ENCODE results near the gene RAX2.
A peak's percentile ranks its signal among the peaks of the same experiment; 100 is the strongest.
"Not testable (repeated sequence)": the region's sequence is repeated elsewhere in the genome, so short reads cannot be mapped to it uniquely, and the experiment has no call there.

RAX2 gene

DNA sequence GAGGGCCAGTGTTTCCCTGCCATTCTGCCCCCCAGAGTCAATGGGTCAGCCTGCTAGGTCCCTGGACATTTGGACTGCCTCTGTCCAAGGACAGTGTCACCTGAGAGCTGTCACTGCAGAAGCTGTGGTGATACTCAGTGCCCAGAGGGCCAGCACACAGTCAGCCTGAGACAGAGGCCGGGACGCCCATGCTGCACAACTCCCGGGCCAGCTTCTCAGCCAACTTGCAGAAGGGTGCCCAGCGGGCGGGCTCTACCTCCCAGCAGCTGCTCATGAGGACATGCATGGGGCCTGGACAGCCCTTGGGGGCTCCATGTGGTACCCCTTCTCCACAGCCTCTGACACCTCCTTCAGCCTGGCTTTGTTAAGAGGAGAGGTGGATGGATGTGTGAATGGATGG is 3.8 kb upstream of the RAX2 start:
- no peak for DNase-seq

DNA sequence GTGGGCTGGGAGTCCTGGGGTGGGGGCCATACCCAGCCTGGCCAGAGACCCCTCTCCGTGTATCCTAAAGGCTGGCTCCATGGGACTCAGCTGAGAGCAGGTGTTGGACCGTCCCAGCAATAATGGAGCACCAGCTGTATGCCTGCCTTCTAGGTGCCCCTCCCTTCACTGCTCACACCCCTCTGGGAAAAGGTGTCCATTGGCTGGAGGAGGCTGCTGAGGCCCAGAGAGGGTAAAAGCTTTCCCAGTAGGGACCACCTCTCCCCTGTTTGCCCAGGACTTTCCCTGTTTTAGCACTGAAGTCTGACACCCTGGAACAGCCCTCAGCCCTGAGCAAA is 3.3 kb upstream of the RAX2 start:
- no peak for DNase-seq

DNA sequence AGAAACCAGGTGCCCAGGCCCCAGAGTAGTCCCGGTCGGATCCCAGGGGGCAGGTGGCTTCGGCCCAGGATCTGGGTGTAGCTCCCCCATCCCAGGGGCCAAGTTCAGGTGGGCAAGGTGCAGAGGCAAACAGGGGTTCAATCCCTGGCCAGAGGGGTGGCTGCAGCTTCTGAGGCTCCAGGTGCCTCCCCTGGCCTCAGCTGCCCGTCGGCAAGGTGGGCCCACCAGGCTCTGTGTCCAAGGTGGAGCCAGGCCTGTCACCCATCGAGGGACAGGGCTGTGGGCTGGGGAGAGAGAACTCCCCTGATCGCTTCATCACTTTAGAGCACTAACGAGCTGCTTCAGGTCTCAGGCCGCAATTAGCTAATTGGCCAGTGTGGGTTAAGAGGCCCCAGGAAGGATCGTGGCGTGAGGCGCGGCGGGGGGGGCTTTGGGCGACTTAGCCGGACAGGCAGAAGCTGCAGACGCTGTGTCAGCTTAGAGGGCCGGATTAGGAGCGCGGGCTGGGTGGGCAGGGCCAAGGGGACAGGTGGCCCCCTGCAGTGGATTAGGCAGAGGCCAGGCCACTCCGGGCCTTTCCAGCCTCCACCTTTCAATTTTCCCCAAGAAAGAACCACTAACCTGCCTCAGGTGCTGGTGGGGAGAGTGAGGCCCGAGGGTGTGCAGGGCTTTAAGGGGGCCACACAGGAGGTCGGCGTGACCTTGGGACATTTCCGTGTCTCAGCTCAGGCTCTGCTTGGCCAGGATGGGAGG is 2.8 kb upstream of the RAX2 start:
- no peak for DNase-seq

DNA sequence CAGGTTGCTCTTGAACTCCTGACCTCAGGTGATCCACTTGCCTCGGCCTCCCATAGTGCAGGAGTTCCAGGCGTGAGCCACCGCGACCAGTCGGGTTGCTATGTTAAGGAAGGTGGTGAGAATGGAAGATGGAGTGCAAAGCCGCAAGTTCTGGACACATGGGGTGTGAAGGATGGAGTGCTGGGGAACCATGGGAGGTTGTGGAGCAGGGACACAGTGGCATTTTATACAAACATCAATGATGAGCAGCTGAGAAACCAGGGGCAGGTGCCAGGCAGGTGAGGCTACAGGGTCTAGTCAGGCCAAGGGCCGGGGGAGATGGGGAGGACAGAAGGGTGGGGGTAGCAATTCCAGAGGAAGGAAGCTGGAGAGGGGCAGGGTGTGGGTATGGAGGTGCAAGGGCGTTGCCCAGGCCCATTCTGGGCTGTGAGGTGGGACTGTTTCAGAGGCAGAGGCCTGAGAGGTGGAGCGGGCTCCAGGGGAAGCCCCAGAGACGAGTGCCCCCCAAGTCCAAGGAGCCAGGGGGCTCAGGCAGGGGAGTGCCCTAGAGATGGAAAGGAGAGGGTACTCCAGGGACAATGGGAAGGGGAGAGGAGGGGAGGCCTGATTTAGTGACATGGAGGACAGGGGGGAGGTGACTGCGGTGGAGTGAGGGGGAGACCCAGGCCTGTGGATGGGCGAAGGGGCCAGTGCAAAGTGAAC is 1.9 kb upstream of the RAX2 start:
- DNase-seq: no peak

- no peak for DNase-seq
Observed at GRCh38 chr19:3771000-3771905, 775 bp downstream of the RAX2 start.

DNA sequence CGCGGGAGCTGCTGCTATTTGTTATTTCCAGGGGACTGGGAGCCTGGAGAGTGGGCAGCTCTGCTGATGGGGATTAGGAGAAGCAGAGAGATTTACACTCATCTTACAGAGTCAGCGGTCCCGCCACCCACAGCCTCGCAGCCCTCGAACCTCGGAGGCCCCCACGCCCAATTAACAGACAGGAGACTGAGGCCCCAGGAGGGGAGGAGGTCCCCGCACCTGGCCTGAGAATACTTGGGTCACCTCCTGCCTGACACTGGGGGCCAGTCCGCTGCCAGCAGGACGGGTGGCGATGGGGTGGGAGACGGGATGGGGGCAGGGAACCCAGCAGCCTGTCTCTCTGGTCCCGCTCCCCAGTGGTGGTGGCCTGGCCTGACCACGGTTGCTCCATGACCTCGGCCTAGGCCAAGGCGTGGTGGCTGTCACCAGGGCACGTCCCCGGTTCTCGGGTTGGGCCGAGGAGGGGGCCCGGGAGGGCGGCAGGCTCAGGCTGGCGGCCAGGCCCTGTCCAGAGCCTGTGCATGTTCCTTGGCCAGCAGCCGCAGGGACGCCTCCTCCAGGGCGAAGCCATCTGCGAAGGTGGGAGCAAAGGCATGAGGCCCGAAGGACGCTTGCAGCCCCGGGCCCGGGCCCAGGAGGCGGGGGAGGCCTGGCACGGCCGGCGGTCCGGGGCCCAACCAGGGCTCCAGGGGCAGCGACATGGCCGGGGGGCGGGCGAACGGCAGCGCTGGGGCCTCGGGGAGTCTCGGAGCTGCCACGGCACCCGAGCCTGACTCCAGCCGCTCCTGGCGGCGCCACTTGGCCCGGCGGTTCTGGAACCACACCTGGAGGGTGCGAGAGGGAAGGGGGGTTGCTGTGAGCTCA is 1.7 kb downstream of the RAX2 start:
- no peak for DNase-seq

DNA sequence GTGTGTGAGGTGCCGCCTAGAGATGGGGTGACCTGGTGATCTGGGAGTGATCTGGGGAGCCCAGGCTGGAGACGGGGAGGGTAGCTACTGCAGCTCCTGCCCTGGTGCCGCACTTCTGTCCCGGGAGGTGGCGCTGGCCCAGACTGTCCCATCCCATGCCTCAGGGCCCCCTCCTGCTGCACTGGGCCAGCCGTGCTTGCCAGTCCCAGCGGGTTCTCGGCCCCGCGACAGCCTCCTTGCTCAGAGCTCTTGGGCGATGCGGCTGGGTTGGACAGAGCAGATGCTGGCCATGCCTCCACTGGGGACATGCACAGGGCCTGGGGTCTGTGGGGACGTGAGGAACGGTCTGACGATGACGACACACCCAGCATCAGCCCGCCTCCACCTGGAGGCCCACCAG is 2.5 kb downstream of the RAX2 start:
- no peak for DNase-seq

GRCh38 chr19:3768748-3769099 is 3.3 kb downstream of the RAX2 start:
- DNase-seq: no peak

- DNase-seq: no peak
Observed at GRCh38 chr19:3768015-3768747, 3.8 kb downstream of the RAX2 start.

DNA sequence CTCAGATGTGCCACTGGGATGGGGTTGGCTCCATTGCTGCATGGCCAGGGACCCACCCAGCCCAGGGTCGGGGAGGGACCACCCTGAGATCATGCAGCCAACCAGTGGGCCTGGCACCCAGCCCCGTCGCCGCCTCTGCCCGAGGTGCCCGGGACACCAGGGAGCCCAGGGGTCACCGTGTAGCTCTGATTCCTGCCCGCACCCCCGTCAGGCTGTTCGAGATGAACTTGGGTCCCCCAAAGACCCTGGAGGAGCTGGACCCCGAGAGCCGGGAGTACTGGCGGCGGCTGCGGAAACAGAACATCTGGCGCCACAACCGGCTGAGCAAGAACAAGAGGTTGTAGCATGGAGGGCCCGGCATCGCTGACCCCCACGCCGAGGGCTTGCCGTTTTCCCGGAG is 5.0 kb downstream of the RAX2 start:
- DNase-seq: no peak

DNA sequence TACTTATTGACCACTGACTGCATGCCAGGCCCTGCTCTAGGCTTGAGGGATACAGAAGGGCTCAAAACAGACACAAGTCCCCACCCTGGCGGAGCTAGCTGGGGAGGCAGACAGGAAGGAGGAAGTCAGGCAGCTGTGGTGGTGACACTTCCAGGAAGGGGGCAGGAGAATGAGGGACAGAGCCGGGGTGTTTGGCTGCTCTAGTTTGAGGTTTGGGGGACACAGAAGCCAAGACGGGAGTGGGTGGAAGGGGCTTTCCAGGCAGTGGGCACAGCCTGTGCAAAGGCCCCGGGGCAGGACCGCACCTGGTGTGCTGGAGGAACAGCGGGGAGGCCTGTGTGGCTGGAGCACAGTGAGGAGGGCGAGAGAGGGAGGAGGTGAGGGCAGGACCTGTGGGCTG is 5.5 kb downstream of the RAX2 start:
- DNase-seq: no peak

DNA sequence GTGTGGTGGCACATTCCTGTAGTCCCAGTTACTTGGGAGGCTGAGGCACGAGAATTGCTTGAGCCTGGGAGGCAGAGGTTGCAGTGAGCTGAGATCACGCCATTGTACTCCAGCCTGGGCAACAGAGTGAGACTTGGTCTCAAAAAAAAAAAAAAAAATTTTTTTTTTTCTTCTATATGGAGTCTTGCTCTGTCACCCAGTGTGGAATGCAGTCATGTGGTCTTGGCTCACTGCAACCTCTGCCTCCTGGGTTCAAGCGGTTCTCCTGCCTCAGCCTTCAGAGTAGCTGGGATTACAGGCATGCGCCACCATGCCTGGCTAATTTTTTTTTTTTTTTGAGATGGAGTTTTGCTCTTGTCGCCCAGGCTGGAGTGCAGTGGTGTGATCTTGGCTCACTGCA is 6.3 kb downstream of the RAX2 start:
- DNase-seq: not testable (repeated sequence)

DNA sequence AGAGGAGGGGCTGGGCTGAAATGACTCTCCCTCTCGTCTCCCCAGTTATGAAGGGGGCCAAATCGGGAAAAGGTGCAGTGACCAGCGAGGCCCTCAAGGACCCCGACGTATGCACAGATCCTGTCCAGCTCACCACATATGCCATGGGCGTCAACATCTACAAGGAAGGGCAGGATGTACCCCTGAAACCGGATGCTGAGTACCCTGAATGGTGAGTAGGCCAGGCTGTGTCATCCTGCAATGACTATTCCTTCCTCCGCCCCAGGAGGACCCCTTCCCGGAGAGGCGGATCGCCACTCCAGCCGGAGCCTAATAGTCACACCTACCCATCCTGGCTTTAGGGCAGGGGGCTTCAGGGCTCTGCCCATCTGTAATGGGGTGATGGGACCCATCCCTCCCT is 6.9 kb downstream of the RAX2 start:
- DNase-seq: no peak

GRCh38 chr19:3762501-3763459 is 9.2 kb downstream of the RAX2 start, which contains the start of gene MRPL54:
Gene MRPL54 (plus strand): TSS chr19:3762682. CDS start chr19:3762701, 19 bp downstream.
- peak; percentile 99 for DNase-seq

DNA sequence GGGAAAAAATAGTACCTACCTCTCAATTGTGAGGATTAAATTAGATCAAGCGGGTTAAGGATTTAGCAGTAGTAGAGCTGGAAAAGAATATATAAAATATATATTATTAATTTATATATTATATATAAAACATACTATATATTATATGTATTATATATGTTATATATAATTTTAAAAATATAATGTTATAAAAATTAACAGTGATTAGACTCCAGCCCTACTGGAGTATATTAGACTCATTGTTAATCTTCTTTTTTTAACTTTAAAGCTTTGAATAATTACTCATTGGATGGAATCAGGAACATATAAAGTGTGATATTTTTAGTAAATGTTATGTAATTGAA is 9.9 kb downstream of the RAX2 start:
- no peak for DNase-seq

DNA sequence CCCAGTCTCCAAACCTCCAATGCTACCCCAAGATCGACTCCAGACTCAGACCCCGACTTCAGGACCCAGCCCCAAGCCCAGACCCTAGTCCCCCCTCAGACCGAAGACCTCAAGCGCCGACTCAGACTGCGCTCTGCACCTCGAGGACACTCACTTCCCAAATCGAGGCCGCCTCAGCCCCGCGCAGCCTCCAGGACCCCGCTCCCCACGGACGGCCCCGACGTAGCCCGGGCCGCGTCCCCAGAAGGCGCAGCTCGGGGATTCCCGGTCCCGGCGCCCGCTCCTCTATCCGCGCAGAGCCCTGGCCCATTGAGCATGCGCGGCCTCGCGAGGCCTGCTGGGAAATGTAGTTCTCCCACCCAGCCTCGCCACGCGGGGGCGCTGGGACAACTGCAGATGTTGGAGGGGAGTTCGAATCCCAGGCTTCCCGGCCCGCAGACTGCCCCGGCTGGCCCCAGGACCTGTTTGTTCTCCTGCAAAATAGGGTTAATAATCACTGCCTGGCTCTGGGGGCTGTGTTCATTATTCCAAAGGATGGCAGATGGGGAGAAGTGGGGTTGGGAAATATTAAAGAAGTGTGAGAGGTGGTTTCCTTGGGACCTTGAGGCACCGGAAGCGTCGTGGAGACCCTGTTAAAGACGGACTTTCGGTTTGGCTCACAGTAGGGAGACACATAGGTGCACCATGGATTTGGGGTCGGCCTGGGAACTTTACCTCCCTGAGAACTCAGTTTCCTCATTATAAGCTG is 10.5 kb downstream of the RAX2 start, which contains the start of gene APBA3:
Gene APBA3, minus strand, starts transcription at position 311 of the 748 bp plus-strand sequence. CDS start 1,428 bp downstream, outside the sequence.
- peak; percentile 98 for DNase-seq

DNA sequence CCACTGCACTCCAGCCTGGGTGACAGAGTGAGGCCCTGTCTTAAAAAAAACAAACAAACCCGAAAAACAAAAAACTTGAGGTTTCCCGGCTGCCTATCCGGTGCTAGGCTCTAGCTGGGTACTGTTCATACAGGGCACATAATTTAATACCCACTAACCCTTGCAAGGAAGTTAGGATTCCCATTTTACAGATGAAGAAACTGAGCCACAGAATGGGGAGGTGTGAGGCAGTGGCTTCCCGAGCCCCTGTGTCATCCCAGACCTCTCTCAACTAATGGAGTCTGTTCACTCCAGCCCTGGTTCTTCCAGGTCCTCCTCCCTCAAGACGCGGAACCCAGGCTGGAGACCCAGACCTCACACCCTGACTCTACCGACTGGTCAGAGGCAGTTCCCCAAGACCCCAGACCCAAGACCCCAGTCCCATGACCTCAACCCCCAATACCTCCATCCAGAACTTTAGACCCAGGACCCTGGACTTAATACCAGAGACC is 11.1 kb downstream of the RAX2 start:
- no peak for DNase-seq

DNA sequence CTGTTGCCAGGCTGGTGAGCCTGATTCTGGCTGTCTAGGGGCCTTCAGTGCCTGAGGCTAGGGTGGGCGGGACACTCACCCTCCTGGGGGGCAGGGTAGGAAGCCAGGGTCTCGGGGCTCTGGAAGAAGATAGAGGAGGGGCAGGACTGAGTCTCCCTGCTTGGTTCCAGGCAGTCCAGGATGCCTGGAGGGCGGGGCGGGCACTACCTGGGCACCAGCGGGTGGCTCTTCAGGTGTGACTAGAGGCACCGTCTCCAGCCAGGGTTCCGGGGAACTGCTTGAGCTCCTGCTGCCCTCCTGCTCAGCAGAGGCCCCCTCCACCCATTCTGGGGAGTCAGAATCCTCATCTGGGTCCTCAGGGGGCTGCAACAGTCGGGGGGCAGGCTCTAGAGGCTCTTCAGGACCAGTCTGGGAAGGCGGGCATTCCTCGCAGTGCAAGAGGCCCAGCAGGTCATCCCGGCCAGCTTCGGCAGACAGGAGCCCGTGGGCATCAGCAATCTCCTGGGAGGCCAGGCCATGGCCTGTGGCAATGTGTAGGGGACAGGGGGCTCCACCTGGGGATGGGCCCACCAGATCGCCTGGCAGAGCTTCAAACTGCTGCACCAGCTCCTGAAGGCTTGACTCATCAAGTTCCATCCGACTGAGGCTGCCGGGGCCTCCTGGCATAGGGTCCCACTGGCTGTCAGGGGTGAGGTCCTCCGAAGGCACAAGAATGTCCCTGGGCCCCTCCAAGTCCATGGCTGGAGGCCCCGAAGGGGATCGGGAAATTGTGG is 12.4 kb downstream of the RAX2 start:
- no peak for DNase-seq

DNA sequence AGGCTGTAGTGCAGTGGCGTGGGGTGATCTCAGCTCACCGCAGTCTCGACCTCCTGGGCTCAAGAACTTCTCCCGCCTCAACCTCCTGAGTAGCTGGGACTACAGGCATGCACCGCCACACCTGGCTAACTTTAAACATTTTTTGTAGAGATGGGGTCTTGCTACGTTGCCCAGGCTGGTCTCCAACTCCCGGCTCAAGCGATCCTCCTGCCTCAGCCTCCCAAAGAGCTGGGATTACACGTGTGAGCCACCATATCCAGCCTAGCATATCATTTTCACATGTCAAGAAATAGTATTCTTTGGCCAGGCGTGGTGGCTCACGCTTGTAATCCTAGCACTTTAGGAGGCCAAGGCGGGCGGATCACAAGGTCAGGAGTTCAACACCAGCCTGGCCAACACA is 13.7 kb downstream of the RAX2 start:
- not testable (repeated sequence) for DNase-seq
